K562 (cell line): ENCODE results near the gene SEZ6L. TPM values are rescaled to one million over a fixed set of nuclear protein-coding genes. Genes with fewer than 3 reads are reported as not detected.

ENCODE experiments used
- CC2D1A ChIP-seq: fragments of 450-650 bp; IDR thresholded peaks from 2 replicates; pipeline ENCODE4 v1.6.1; 2017; ENCODE audit warnings: mild to moderate bottlenecking
- EP300 ChIP-seq: IDR thresholded peaks from 2 replicates; pipeline ENCODE4 v1.6.1; 2012; ENCODE audit warnings: low read length, improper control_type of control experiment
- PHB ChIP-seq: fragments of 250-450 bp; sonication (Bioruptor Pico); IDR thresholded peaks from 2 replicates; pipeline ENCODE4 v1.5.0; 2021
- ZNF407 ChIP-seq: fragments of 450-650 bp; IDR thresholded peaks from 2 replicates; pipeline ENCODE4 v1.6.1; 2016; ENCODE audit warnings: low read depth
- ZNF41 ChIP-seq: fragments of 250-450 bp; sonication (Bioruptor Pico); conservative IDR thresholded peaks from 2 replicates; pipeline ENCODE4 v1.4.0; 2020; ENCODE audit warnings: mild to moderate bottlenecking
- ZNF518B ChIP-seq: fragments of 250-450 bp; sonication (Bioruptor Pico); IDR thresholded peaks from 2 replicates; pipeline ENCODE4 v1.5.0; 2021; ENCODE audit warnings: mild to moderate bottlenecking, moderate library complexity
- polyA plus RNA-seq, 8 experiments: library from polyadenylated mRNA; depleted of rRNA in 4 of 8; stranded (reverse) in 5 of 8; unstranded in 3 of 8; fragments of >200 nt; fragmentation: Nextera tagmentation in 2 of 8; fragmentation: Illumina TruSeq in 1 of 8; extraction: Ambion mirVana in 2 of 8; extraction: Trizol in 1 of 8; gene quantifications; 2 replicates each; pipeline versions ENCODE4 v1.2.1 to v1.2.3, GENCODE V29; 2011 to 2014; ENCODE audit warnings: inconsistent platforms in 1 of 8, missing spikeins in 1 of 8
- total RNA-seq, 7 experiments: library from RNA; depleted of rRNA in 6 of 7; stranded (reverse); fragments of >200 nt in 6 of 7; fragmentation: Illumina TruSeq in 2 of 7; extraction: Trizol in 2 of 7; gene quantifications; 2 replicates each; pipeline versions ENCODE4 v1.2.1 to v1.2.3, GENCODE V29; 2011 to 2021; ENCODE audit warnings: low replicate concordance in 1 of 7
- TF ChIP-seq, protein P1 (sequence below), 2 experiments: fragments of 450-650 bp; formaldehyde crosslinking in 1 of 2; IDR thresholded peaks; 2 replicates each; pipeline versions ENCODE4 v1.4.0 to v1.6.1; 2014 to 2020; ENCODE audit warnings: mild to moderate bottlenecking in 2 of 2, borderline replicate concordance in 1 of 2, low read depth in 1 of 2

SEZ6L gene
- total and polyA plus RNA-seq, 9 of the 15 experiments (the other 6 are each of a cell fraction or from before 2014, with no cell fraction given) = not detected

GRCh38 chr22:26360169-26360885 lies 191.1 kb downstream of the SEZ6L start (continued):
- no peak for TF ChIP-seq ZNF407
- no peak for TF ChIP-seq PHB (CRISPR knock-in tag)
- TF ChIP-seq EP300 = no peak
- no peak for TF ChIP-seq ZNF518B
- TF ChIP-seq, protein P1, sequence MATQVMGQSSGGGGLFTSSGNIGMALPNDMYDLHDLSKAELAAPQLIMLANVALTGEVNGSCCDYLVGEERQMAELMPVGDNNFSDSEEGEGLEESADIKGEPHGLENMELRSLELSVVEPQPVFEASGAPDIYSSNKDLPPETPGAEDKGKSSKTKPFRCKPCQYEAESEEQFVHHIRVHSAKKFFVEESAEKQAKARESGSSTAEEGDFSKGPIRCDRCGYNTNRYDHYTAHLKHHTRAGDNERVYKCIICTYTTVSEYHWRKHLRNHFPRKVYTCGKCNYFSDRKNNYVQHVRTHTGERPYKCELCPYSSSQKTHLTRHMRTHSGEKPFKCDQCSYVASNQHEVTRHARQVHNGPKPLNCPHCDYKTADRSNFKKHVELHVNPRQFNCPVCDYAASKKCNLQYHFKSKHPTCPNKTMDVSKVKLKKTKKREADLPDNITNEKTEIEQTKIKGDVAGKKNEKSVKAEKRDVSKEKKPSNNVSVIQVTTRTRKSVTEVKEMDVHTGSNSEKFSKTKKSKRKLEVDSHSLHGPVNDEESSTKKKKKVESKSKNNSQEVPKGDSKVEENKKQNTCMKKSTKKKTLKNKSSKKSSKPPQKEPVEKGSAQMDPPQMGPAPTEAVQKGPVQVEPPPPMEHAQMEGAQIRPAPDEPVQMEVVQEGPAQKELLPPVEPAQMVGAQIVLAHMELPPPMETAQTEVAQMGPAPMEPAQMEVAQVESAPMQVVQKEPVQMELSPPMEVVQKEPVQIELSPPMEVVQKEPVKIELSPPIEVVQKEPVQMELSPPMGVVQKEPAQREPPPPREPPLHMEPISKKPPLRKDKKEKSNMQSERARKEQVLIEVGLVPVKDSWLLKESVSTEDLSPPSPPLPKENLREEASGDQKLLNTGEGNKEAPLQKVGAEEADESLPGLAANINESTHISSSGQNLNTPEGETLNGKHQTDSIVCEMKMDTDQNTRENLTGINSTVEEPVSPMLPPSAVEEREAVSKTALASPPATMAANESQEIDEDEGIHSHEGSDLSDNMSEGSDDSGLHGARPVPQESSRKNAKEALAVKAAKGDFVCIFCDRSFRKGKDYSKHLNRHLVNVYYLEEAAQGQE (IDR thresholded peaks at IDR 0.05; ENCODE audit: borderline replicate concordance) = peak; percentile 30; the same call in 1 of the 2 replicates
- TF ChIP-seq, protein P1 (CRISPR knock-in tag; IDR thresholded peaks at IDR 0.05; ENCODE audit: low read depth) = no peak
- no peak for TF ChIP-seq ZNF41 (CRISPR knock-in tag)
- no peak for TF ChIP-seq CC2D1A
